GM21576 (cell line): ENCODE data around the gene AKAP12.

Experiments used
- ATAC-seq: cut with Tn5 transposase; IDR thresholded peaks from one replicate; pipeline ENCODE4 v1.9.1; 2021; ENCODE audit warnings: mild to moderate bottlenecking, moderate library complexity; ENCODE audit not compliant: unreplicated experiment

The AKAP12 gene

DNA sequence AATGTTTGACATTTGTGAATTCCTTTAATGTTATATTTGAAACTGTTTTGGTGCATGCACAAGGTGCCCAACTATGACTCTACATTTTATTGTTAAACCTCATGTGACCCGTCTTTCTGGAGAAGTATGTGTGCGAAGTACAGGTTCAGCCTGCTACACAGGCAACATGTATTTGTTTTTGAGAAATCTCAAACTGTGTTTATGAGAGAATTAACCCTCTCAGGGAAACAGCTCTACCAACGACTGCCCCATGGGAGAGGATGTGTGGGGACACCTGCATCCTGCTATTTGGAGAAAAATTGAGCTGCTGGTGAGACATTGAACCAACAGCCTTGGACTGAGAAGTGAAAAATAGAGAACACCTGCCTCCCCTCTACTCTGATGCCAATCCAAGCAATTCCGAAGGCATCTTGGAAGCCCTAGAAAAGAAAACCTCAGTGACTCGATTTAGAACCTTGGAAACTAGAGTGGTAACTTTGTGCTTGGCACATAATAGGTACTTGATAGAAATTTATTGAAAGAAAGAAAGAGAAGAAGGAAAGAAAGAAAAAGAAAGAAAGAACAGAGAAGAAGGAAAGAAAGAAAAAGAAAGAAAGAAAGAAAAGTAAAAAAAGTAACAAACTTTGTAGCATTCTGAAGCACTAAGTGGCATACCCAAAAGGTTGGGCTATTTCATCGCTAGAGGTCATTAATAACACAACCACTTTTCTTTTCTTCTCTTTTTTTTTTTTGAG, 2.9 kb upstream of the AKAP12 start:
- no peak for ATAC-seq

GRCh38 chr6:151240036-151240685, 394 bp downstream of the AKAP12 start:
- ATAC-seq: no peak

DNA sequence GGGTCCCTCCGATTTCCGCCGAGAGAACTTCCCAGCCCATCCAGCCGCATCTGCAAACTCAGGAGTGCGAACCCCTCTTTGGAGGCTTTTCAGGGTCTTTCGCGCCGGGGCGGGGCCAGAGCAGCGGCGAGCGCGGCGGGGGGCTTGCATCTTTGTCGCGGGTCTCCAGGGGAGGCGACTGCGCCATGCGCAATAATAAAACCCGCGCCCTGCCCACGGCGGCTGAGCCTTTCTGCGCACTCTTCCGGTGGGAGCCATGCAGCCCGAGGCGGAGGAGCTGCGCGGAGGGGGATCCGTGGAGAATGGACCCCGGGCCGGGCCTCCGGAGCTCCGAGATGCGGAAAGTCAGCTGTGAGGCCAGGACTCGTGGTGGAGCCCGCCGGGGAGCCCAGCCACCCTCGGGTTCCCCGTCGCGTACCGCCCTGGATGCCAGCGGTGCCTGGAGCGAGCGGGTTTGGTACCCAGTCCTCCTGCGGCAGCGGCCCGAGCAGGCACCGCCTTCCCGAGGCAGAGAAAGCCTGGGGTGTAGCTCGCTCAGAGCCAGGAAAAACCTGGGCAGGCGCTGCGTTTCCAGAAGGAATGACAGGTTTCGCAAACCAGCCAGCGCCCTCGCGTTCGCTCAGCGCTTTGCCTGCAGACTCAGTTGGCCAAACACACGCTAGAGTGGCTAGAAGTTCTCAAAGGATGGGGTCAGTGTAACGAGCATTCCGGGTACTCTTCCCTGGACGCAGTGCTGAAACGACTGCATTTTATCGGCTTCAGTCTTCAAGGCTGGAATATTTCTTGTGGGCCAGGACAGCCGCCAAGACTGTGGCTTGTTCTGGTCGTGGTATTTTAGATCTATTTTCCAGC, 1.2 kb downstream of the AKAP12 start:
- ATAC-seq: no peak

DNA sequence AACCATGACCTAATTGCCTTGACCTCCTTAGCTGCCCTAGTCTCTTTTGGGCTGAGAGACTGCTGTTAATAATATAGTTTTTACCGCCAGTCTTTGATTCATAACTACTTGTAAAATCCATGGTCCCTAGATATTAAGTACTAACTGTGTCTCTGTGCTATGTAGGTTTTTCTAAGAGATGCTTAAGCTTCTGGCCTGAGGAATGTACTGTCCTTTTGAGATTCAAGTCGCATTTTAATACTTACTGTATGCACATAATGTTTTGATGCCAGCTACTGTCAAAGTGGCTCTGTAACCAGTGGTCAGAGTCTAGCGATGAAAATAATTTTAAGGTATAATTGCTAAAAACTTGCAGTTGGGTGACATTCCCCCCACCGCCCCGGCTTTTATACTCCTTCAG, 2.1 kb downstream of the AKAP12 start:
- no peak for ATAC-seq

- no peak for ATAC-seq
Measured at GRCh38 chr6:151242420-151242861, 2.7 kb downstream of the AKAP12 start.

DNA sequence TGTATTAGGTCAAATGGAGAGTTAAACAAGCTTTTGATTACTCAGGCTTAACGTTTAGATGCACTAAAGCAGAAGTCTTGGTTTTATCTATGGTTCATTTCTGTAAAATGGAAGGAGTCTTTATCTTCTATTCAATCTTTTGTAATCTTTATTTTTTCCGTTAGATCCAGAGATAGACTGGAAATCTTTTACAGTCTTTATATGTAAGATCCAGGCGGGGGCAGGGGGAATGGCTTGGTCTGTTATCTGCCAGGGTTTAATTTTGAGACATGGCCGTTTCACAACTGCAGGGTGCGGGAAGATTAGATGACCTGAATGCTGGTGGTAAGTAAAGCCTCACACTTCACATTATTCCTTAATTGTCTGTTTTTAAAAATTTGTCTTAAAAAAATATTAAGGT, 3.7 kb downstream of the AKAP12 start:
- no peak for ATAC-seq

DNA sequence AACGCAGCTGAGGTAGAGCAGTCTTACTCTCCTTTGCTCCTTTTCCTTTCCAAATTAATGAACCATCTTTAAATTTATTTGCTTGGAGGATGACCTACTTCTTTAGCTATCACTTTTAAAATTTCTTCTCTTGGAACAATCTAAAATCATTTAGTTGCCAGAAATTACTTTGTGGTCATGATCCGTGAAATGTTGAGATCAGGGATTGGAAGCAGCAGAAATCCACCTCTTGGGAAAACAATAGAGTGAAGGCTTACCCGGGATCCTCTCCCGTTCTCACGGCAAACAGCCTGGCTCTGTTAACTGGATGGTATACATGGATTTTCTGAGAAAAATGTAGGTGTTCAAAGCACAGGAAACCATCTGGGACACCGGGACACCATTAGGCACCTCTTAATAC, 7.7 kb downstream of the AKAP12 start:
- no peak for ATAC-seq

GRCh38 chr6:151248295-151248694, 8.5 kb downstream of the AKAP12 start:
- ATAC-seq: no peak

GRCh38 chr6:151252634-151253033, 12.9 kb downstream of the AKAP12 start:
- ATAC-seq: no peak

DNA sequence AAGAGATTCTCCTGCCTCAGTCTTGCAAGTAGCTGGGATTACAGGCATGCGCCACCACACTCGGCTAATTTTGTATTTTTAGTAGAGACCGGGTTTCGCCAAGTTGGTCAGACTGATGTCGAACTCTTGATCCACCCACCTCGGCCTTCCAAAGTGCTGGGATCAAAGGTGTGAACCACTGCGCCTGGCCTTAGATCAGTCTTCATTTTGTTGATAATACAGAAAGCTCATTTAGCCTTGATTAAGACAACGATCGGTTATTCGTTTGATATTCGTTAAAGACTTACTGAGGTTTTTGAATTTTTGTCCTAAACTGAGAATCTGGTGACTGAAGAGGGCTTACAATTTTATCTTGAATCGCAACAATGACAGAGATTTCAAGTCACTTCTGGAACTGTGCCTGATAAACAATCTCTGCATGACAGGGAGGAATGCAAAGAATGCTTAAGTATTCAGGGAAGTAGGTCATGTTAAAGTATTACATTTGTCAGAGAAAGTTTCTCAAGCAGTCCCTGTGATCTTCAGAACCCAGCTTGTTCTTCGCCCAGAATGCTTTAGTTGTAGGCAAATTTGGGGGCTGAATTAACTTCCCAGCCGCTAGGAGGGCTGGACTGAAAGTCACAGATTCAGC, 14.8 kb downstream of the AKAP12 start:
- no peak for ATAC-seq

DNA sequence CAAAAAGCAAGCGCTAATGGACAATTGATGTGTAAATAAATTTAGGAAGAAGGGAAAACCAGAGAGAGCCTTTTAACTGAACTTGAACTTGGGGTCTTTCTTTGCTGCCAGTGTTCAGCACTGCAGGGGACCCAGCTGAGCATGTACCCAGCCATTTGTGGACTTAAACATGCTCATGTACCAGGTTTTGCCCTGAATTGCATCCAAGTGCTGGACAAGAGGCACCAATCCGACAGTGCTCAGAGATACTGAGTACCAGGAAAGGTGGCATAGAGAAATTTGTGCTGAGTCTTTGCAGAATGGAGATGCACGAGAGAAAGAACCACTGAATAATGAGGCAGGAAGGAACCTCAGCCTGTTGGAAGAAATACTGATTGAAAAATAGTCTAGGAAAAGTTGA, 16.0 kb downstream of the AKAP12 start:
- no peak for ATAC-seq

DNA sequence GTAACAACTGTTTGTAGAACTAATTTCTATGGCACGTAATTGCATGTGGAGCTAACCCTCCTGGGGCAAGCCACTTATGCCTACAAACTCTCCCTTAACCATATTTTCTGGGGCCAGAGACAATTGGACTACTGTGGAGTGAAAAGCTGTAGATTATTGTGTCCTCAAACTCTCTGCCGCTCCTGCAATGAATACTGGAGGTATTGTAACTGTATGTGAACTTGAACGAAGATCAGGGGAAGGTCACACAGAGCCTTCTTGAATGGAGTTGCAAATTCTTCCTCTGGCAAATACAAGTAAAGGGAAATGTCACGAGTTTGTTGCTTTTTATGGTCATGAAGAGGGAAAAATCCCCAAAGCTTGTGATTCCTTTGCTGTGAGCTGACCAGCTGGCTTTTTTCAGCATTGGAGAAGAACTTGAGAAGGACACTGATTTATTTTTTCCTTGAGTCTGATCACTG, 18.2 kb downstream of the AKAP12 start:
- ATAC-seq: no peak

GRCh38 chr6:151260205-151260604, 20.4 kb downstream of the AKAP12 start:
- ATAC-seq: no peak

GRCh38 chr6:151263035-151263434, 23.3 kb downstream of the AKAP12 start:
- no peak for ATAC-seq

DNA sequence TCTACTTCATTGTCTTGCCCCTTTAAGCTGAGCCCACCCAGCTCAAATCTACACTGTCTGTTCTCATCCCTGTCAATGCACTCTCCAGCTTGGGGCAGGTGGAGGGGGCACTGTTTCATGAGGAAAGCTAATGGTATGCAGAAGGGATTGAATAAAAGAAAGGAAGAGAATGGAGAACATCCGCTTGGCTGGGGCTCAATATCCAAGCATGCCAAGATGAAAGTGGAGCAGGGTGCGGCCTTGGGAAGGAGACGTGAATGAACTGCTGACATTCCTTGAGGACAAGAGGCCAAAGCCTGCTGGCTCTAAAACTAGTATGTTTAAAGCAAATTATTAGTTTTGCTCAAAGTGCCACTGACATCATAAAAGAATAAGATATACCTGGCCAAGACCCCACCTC, 24.2 kb downstream of the AKAP12 start:
- no peak for ATAC-seq

- ATAC-seq: no peak
Measured at GRCh38 chr6:151265282-151265681, 25.5 kb downstream of the AKAP12 start.

GRCh38 chr6:151269321-151269995, 29.7 kb downstream of the AKAP12 start:
- ATAC-seq: no peak

GRCh38 chr6:151275121-151275520, 35.4 kb downstream of the AKAP12 start:
- no peak for ATAC-seq

- no peak for ATAC-seq
Measured at GRCh38 chr6:151275566-151275965, 35.8 kb downstream of the AKAP12 start.

DNA sequence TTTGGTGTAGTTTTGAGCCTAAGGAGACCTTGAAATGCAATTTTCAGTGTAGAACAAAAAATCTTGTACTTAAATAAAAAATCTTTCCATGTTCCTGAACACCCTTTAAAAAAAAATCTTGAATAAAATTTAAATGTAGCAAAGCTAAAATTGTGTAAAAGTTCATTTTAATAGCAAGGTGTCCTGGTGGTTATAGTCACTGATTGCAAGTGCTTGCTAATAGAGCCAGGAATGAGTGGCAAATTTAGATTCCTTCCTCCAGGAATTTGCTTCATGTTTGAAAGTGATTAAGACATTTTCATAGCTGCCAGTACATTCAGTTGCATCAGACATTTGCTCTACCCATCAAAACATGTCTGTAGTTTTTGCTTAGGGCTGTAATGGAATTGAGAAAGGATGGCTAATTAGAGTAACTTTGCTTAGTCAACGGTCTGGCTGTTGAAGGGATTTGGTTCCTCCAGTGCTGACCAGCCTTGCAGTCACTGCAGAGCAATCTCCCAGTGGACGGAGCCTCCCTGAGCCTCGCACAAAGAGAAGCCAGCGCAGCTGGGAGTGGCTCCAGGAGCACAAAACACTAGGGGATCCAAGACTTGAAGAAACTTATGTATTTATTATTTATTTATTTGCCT, 36.5 kb downstream of the AKAP12 start:
- ATAC-seq: no peak
